H1 (cell line): ENCODE data around the gene ZBTB16.

Experiments
- CEBPB ChIP-seq: IDR thresholded peaks from 2 replicates; pipeline ENCODE4 v1.6.1; 2012; ENCODE audit warnings: low read depth, low read length
- CTCF ChIP-seq, 3 experiments: IDR thresholded peaks; 1 replicate in 2 of 3; 2 replicates in 1 of 3; pipeline versions ENCODE4 v1.5.1 to v1.6.1; 2011; ENCODE audit warnings: low read length in 3 of 3, mild to moderate bottlenecking in 3 of 3, inconsistent platforms in 2 of 3, low read depth in 1 of 3, moderate library complexity in 1 of 3; ENCODE audit not compliant: insufficient read depth in 1 of 3; ENCODE audit errors: control extremely low read depth in 1 of 3
- E2F6 ChIP-seq: IDR thresholded peaks from 2 replicates; pipeline ENCODE4 v1.6.1; 2012; ENCODE audit warnings: inconsistent platforms
- EZH2 ChIP-seq: fragments of 200-600 bp; sonication (generic); IDR thresholded peaks from 2 replicates; pipeline ENCODE4 v1.7.1; 2012; ENCODE audit warnings: low read depth, mild to moderate bottlenecking, moderate library complexity, low read length, inconsistent platforms; ENCODE audit not compliant: severe bottlenecking
- JUND ChIP-seq: IDR thresholded peaks from 2 replicates; pipeline ENCODE4 v1.6.1; 2011; ENCODE audit warnings: mild to moderate bottlenecking, improper control_type of control experiment, low read length
- RAD21 ChIP-seq, 2 experiments: IDR thresholded peaks in 1 of 2; conservative IDR thresholded peaks in 1 of 2; 2 replicates each; pipeline ENCODE4 v1.6.1; 2011; ENCODE audit warnings: low read depth in 2 of 2, low read length in 2 of 2, improper control_type of control experiment in 1 of 2, inconsistent platforms in 1 of 2, mild to moderate bottlenecking in 1 of 2, moderate library complexity in 1 of 2
- SP1 ChIP-seq: IDR thresholded peaks from 2 replicates; pipeline ENCODE4 v1.6.1; 2011; ENCODE audit warnings: low read depth, low read length
- SRF ChIP-seq: IDR thresholded peaks from 2 replicates; pipeline ENCODE4 v1.6.1; 2011; ENCODE audit warnings: mild to moderate bottlenecking, low read depth, low read length, moderate library complexity
- TAF1 ChIP-seq: IDR thresholded peaks from 2 replicates; pipeline ENCODE4 v1.6.1; 2011; ENCODE audit warnings: mild to moderate bottlenecking, low read depth, low read length

- TF ChIP-seq EZH2 (no peak), CTCF (IDR thresholded peaks at IDR 0.05; ENCODE audit: control extremely low read depth in 1 of 3, insufficient read depth in 1 of 3, low read depth in 1 of 3, low read length in 3 of 3) (no peak), JUND (no peak), CEBPB (no peak), SRF (no peak), TAF1 (no peak), RAD21 (IDR thresholded peaks at IDR 0.05 in 1 of 2, conservative IDR thresholded peaks at IDR 0.05 in 1 of 2; ENCODE audit: low read depth in 2 of 2, low read length in 2 of 2) (no peak), SP1 (no peak), E2F6 (no peak)
Observed at GRCh38 chr11:114170226-114170625, 110.7 kb downstream of the ZBTB16 start.
